ENCODE results near the gene EXOC4. TPM values are rescaled to one million over a fixed set of nuclear protein-coding genes. Genes with fewer than 3 reads are reported as not detected.

Gene EXOC4
- total RNA-seq, 1 experiment from 2014 or later = 71.0 TPM

GRCh38 chr7:133850497-133851280 is 597.8 kb downstream of the EXOC4 start:
- TF ChIP-seq, protein P1, sequence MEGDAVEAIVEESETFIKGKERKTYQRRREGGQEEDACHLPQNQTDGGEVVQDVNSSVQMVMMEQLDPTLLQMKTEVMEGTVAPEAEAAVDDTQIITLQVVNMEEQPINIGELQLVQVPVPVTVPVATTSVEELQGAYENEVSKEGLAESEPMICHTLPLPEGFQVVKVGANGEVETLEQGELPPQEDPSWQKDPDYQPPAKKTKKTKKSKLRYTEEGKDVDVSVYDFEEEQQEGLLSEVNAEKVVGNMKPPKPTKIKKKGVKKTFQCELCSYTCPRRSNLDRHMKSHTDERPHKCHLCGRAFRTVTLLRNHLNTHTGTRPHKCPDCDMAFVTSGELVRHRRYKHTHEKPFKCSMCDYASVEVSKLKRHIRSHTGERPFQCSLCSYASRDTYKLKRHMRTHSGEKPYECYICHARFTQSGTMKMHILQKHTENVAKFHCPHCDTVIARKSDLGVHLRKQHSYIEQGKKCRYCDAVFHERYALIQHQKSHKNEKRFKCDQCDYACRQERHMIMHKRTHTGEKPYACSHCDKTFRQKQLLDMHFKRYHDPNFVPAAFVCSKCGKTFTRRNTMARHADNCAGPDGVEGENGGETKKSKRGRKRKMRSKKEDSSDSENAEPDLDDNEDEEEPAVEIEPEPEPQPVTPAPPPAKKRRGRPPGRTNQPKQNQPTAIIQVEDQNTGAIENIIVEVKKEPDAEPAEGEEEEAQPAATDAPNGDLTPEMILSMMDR (IDR thresholded peaks at IDR 0.05) = no peak
- TF ChIP-seq REST (IDR thresholded peaks at IDR 0.05; ENCODE audit: insufficient read depth in 1 of 2, low read depth in 2 of 2, low read length in 1 of 2) (no peak), POLR2AphosphoS5 (IDR thresholded peaks at IDR 0.05; ENCODE audit: low read depth, low read length) (no peak), TCF7L2 (IDR thresholded peaks at IDR 0.05; ENCODE audit: low read depth, low read length) (no peak), SIN3A (IDR thresholded peaks at IDR 0.05; ENCODE audit: borderline replicate concordance, insufficient read depth, low read depth, low read length) (no peak)
- DNase-seq (ENCODE audit: low read depth, low spot score) (no peak), ATAC-seq (no peak)
- in situ Hi-C loops (cut with HindIII; ENCODE audit: low pct_unique_long_range_greater_than_20kb, low sequenced_read_pairs) = no loop called here
- intact Hi-C loops (cut with micrococcal nuclease; ENCODE audit: unreplicated experiment) = no loop called here
- H3K36me3 ChIP-seq (ENCODE audit: control insufficient read depth, insufficient read depth, low read length) = no peaks in the 10 kb centered on the region
- H3K4me3 ChIP-seq (ENCODE audit: low read depth in 2 of 2, low read length in 2 of 2) = no peak overlapping the region
- peaks cover 7% of the 10 kb centered on the region; the same call in 1 of the 2 replicates for H3K4me1 ChIP-seq (ENCODE audit: control insufficient read depth, insufficient read depth, low read length)
- no peaks in the 10 kb centered on the region for H3K27me3 ChIP-seq (ENCODE audit: control insufficient read depth, insufficient read depth, low read length)
- BruUV-seq (replicated peaks) = no TSS peak
- ChIA-PET POLR2A (interaction anchor here (0.5 kb wide), 1 partner anchor 26 kb away, joined by 6 read pairs; no protein-coding TSS in a partner anchor), CTCF (no interaction called here)
- no peaks in the 10 kb centered on the region for H3K9me3 ChIP-seq (ENCODE audit: control insufficient read depth, insufficient read depth, low read depth, low read length)
- no peak overlapping the region for H3K27ac ChIP-seq (ENCODE audit: low read length)

DNA sequence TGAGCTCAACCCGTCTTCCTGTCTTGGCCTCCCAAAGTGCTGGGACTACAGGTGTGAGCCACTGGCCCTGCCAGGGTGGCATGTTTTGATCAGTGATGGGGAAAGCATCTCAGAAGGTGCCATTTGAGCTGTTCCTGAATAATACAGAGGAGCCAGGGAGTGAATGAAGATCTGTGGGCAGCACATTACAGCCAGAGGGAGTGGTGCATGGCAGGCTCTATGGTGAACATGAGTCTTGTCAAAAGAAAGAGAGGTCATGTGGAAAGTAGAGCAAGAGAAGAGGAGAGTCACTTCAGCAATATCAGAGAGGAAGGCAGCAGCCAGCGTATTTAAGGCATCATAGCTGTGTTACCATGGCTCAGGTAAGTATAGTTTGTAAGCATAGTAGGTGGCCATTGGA is 598.5 kb downstream of the EXOC4 start:
- CTCF ChIA-PET = no interaction called here
- Histone ChIP-seq H3K4me1 (ENCODE audit: control insufficient read depth, insufficient read depth, low read length) (peaks cover 7% of the 10 kb centered on the region; the same call in 1 of the 2 replicates), H3K36me3 (ENCODE audit: control insufficient read depth, insufficient read depth, low read length) (no peaks in the 10 kb centered on the region), H3K27me3 (ENCODE audit: control insufficient read depth, insufficient read depth, low read length) (no peaks in the 10 kb centered on the region), H3K4me3 (ENCODE audit: low read depth in 2 of 2, low read length in 2 of 2) (no peak overlapping the region), H3K27ac (ENCODE audit: low read length) (no peak overlapping the region), H3K9me3 (ENCODE audit: control insufficient read depth, insufficient read depth, low read depth, low read length) (no peaks in the 10 kb centered on the region)
- BruUV-seq (replicated peaks) = no TSS peak
- in situ Hi-C loops (cut with HindIII; ENCODE audit: low pct_unique_long_range_greater_than_20kb, low sequenced_read_pairs) = no loop called here
- ATAC-seq (no peak), DNase-seq (ENCODE audit: low read depth, low spot score) (no peak)
- intact Hi-C loops (cut with micrococcal nuclease; ENCODE audit: unreplicated experiment) = no loop called here
- POLR2A ChIA-PET = no interaction called here
- TF ChIP-seq POLR2AphosphoS5 (IDR thresholded peaks at IDR 0.05; ENCODE audit: low read depth, low read length) = no peak
- TF ChIP-seq TCF7L2 (IDR thresholded peaks at IDR 0.05; ENCODE audit: low read depth, low read length) = no peak
- no peak for TF ChIP-seq REST (IDR thresholded peaks at IDR 0.05; ENCODE audit: insufficient read depth in 1 of 2, low read depth in 2 of 2, low read length in 1 of 2)
- no peak for TF ChIP-seq SIN3A (IDR thresholded peaks at IDR 0.05; ENCODE audit: borderline replicate concordance, insufficient read depth, low read depth, low read length)
- TF ChIP-seq, protein P1 (IDR thresholded peaks at IDR 0.05) = no peak

All from Panc1 (cell line).